Lower lobe of right lung (tissue), 2 donors: ENCODE data around the gene AGBL1. TPM values are rescaled to one million over a fixed set of nuclear protein-coding genes. Genes with fewer than 3 reads are reported as not detected.

Source experiments
- ATAC-seq, 2 donors: fragments of 200-7000 bp; cut with Tn5 transposase; one replicate each; pipeline ENCODE4 v1.9.1; 2020 to 2022; ENCODE audit warnings: mild to moderate bottlenecking in 2 of 2, moderate library complexity in 2 of 2
- DNase-seq: peaks from one replicate; pipeline ENCODE4 v3.0.0-alpha.2; 2020
- H3K27ac ChIP-seq: fragments of 200-600 bp; one replicate; pipeline ENCODE4 v1.8.0; 2022
- H3K27me3 ChIP-seq: fragments of 200-600 bp; one replicate; pipeline ENCODE4 v1.8.0; 2022; ENCODE audit warnings: low read depth
- H3K36me3 ChIP-seq: fragments of 200-600 bp; one replicate; pipeline ENCODE4 v1.8.0; 2022; ENCODE audit warnings: mild to moderate bottlenecking
- H3K4me1 ChIP-seq: fragments of 200-600 bp; one replicate; pipeline ENCODE4 v1.8.0; 2022
- H3K4me3 ChIP-seq: fragments of 200-600 bp; one replicate; pipeline ENCODE4 v1.8.0; 2022; ENCODE audit warnings: mild to moderate bottlenecking
- H3K9me3 ChIP-seq: fragments of 200-600 bp; one replicate; pipeline ENCODE4 v1.8.0; 2022
- CTCF ChIP-seq: fragments of 200-600 bp; IDR thresholded peaks from one replicate; pipeline ENCODE4 v1.8.0; 2022; ENCODE audit warnings: antibody characterized with exemption, mild to moderate bottlenecking
- intact Hi-C: fragments of 100-400 bp; cut with DNase I; formaldehyde crosslinking; loops from one replicate; pipeline ENCODE4 v1.11.0; 2022
- total RNA-seq: library from RNA; stranded (reverse); fragmentation: NEBNext Ultra II Directional; extraction: Animal tissue kit (Norgen Biotek cat#: 25700); gene quantifications from one replicate; pipeline ENCODE4 v1.2.1, GENCODE V29; 2021
- donor health status: DM: no; HTN: yes; CAD: no; lungs with severe emphysema.

AGBL1 gene
- total RNA-seq, 1 donor from 2014 or later, result 12.0 TPM

GRCh38 chr15:86317384-86317740 is 237.7 kb downstream of the AGBL1 start:
- TF ChIP-seq CTCF, result no peak
- no peaks in the 10 kb centered on the region for H3K4me1 ChIP-seq
- no peak overlapping the region for H3K4me3 ChIP-seq
- DNase-seq, result no peak
- no peaks in the 10 kb centered on the region for H3K27me3 ChIP-seq
- H3K9me3 ChIP-seq, result no peaks in the 10 kb centered on the region
- no peak for ATAC-seq
- intact Hi-C loops, result no loop called here
- H3K36me3 ChIP-seq, result no peaks in the 10 kb centered on the region
- no peak overlapping the region for H3K27ac ChIP-seq

- no peak for TF ChIP-seq CTCF
- intact Hi-C loops, result no loop called here
Measured at GRCh38 chr15:86322629-86323028, 243.0 kb downstream of the AGBL1 start.

GRCh38 chr15:86327230-86327865 is 247.7 kb downstream of the AGBL1 start:
- H3K27ac ChIP-seq, result no peak overlapping the region
- intact Hi-C loops, result no loop called here
- no peaks in the 10 kb centered on the region for H3K4me1 ChIP-seq
- no peak for TF ChIP-seq CTCF
- H3K36me3 ChIP-seq, result no peaks in the 10 kb centered on the region
- no peaks in the 10 kb centered on the region for H3K27me3 ChIP-seq
- DNase-seq, result no peak
- no peak for ATAC-seq
- no peak overlapping the region for H3K4me3 ChIP-seq
- peaks cover 28% of the 10 kb centered on the region for H3K9me3 ChIP-seq

More at GRCh38 chr15:86322629-86323028, 243.0 kb downstream of the AGBL1 start:
- H3K27ac ChIP-seq, result no peak overlapping the region
- no peak for DNase-seq
- no peaks in the 10 kb centered on the region for H3K27me3 ChIP-seq
- no peak for ATAC-seq
- H3K36me3 ChIP-seq, result no peaks in the 10 kb centered on the region
- no peak overlapping the region for H3K4me3 ChIP-seq
- H3K4me1 ChIP-seq, result no peaks in the 10 kb centered on the region
- no peaks in the 10 kb centered on the region for H3K9me3 ChIP-seq

- H3K4me1 ChIP-seq, result no peaks in the 10 kb centered on the region
- peaks cover 28% of the 10 kb centered on the region for H3K9me3 ChIP-seq
- no peak for ATAC-seq
- H3K4me3 ChIP-seq, result no peak overlapping the region
- no peak for TF ChIP-seq CTCF
- no peak overlapping the region for H3K27ac ChIP-seq
- H3K27me3 ChIP-seq, result no peaks in the 10 kb centered on the region
- H3K36me3 ChIP-seq, result no peaks in the 10 kb centered on the region
- intact Hi-C loops, result no loop called here
- no peak for DNase-seq
Measured at GRCh38 chr15:86328658-86329057, 249.0 kb downstream of the AGBL1 start.

- H3K4me1 ChIP-seq, result no peaks in the 10 kb centered on the region
- no peak for ATAC-seq
Measured at GRCh38 chr15:86329311-86330013, 249.8 kb downstream of the AGBL1 start.

More at GRCh38 chr15:86329311-86330013, 249.8 kb downstream of the AGBL1 start:
- Histone ChIP-seq H3K36me3 (no peaks in the 10 kb centered on the region), H3K9me3 (peaks cover 28% of the 10 kb centered on the region), H3K27ac (no peak overlapping the region), H3K27me3 (no peaks in the 10 kb centered on the region), H3K4me3 (no peak overlapping the region)
- intact Hi-C loops, result no loop called here
- no peak for DNase-seq
- TF ChIP-seq CTCF, result no peak
